ENCODE measurements around the gene RETREG1.
"Not testable (repeated sequence)": the region's sequence is repeated elsewhere in the genome, so short reads cannot be mapped to it uniquely, and the experiment has no call there.

Gene RETREG1

GRCh38 chr5:16446993-16447392 lies 169.8 kb downstream of the RETREG1 start:
- DNase-seq, result no peak

DNA sequence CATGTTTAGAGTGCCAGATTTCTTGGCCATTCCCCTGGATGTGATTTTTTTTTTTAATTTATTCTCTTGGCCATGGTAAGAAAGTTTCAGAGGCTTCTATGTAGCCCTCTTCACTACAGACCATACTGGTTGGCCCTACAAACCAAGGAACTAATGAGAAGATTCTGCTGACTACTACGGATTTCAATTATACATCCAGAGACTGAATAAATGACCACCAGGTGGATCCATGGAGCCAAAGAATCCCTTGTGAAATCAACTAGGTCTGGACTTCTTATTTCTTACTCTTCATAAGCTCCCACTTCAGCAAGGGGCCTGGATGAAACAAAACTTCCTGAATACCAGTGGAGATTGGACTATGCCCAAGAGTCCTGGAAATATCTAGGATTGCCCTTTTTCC lies 178.8 kb downstream of the RETREG1 start:
- DNase-seq, result no peak

DNA sequence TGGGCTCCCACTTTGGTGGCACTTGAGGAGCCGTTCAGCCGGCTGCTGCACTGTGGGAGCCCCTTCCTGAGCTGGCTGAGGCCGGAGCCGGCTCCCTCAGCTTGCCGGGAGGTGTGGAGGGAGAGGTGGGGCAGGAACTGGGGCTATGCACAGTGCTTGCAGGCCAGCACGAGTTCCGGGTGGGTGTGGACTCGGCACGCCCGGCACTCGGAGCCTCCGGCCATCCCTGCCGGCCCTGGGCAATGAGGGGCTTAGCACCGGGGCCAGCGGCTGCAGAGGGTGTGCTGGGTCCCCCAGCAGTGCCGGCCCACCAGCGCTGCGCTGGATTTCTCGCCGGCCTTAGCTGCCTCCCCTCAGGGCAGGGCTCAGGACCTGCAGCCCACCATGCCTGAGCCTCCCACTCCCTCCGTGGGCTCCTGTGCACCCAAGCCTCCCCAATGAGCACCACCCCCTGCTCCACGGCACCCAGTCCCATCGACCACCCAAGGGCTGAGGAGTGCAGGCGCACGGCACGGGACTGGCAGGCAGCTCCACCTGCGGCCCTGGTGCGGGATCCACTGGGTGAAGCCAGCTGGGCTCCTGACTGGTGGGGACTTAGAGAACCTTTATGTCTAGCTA lies 180.6 kb downstream of the RETREG1 start:
- not testable (repeated sequence) for DNase-seq

DNA sequence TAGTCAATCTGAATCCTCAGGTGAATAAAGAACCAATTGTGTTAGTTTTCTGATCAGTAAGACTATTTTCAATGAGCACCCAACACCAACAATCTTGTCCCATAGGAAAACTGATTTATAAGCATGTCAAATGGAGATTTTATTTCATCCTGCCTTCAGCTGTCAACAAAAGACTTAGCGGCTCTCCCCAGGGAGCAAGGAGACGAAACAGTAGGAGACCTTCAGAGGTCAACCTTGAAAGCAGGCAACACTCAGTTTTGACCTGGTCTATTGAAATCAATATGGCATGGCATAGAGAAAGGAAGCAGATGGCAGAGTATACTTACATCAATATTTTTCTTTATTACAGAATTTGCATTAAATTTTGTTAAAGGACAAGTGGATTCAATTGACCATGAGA lies 185.3 kb downstream of the RETREG1 start:
- DNase-seq, result peak; percentile 56

- DNase-seq, result no peak
These were observed 186.3 kb downstream of the RETREG1 start for GRCh38 chr5:16430349-16431089.

DNA sequence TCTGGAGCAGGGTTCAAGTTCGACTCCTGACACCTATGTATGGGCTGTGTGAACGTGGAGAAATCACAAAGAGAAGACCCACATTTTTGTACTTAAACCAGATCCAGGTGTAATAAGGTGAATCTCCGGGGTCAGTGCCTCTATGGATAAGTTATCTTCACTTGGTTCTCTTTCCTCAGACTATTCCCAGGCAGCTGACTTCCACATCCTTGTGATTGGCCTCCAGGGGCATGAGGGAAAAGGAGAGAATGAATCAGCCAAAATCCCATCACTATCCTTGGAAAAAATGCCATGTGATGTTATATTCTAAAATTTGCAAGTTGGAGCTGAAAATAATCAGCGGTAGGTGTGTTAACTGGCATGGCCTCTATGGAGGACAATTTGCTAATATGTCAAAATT lies 188.4 kb downstream of the RETREG1 start:
- no peak for DNase-seq

DNA sequence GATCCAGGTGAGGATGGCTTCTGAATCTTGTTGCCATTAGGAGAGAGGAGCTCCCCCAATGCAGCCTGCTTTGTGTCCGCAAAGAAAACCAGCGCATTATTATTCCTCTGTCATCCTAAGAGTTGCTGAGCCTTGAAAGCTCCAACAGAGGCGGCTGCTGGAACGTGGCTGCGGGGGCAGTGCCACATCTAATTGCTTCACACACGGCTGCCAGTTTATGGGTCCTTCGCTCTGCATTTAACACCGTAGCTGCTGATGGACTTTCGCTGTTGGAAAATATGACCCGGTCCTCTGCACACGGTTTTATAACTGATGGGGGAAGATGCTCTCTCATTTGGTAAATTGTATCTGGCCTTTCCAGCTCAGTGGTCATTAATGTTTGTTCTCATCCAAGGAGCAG lies 189.2 kb downstream of the RETREG1 start:
- no peak for DNase-seq

All from NCI-H2081 treated with DMSO at 0.1 percent for 48 hours (cell line).